Esophagus squamous epithelium (tissue), 5 donors: ENCODE measurements around the gene CRADD. TPM values are rescaled to one million over a fixed set of nuclear protein-coding genes. Genes with fewer than 3 reads are reported as not detected.
A peak's percentile ranks its signal among the peaks of the same experiment; 100 is the strongest.

Experiments
- DNase-seq: peaks from one replicate; lab custom pipeline; 2025; lab: John Stamatoyannopoulos, UW
- H3K27ac ChIP-seq, 4 donors: fragments of 200-600 bp; sonication (generic); one replicate each; pipeline ENCODE4 v1.5.1; 2016 to 2019; ENCODE audit warnings: mild to moderate bottlenecking in 1 of 4
- H3K27me3 ChIP-seq, 4 donors: fragments of 200-600 bp; sonication (generic); 1 replicate in 3 of 4; 2 replicates in 1 of 4; pipeline versions ENCODE4 v1.5.1 to v1.6.0; 2017 to 2021; ENCODE audit warnings: antibody characterized with exemption in 1 of 4
- H3K36me3 ChIP-seq, 3 donors: fragments of 200-600 bp; sonication (generic); one replicate each; pipeline ENCODE4 v1.5.1; 2016 to 2019
- H3K4me1 ChIP-seq, 3 donors: fragments of 200-600 bp; sonication (generic); one replicate each; pipeline ENCODE4 v1.5.1; 2017 to 2019
- H3K4me3 ChIP-seq, 4 donors: fragments of 200-600 bp; sonication (generic); 1 replicate in 3 of 4; 2 replicates in 1 of 4; pipeline ENCODE4 v1.5.1; 2016 to 2019; ENCODE audit warnings: mild to moderate bottlenecking in 2 of 4, moderate library complexity in 1 of 4
- H3K9me3 ChIP-seq, 3 donors: fragments of 200-600 bp; sonication (generic); one replicate each; pipeline ENCODE4 v1.5.1; 2016 to 2019
- CTCF ChIP-seq, 6 experiments: fragments of 450-650 bp in 4 of 6; fragments of 200-600 bp in 2 of 6; sonication (generic) in 2 of 6; IDR thresholded peaks; one replicate each; pipeline ENCODE4 v1.5.1; 2016 to 2019; ENCODE audit warnings: antibody characterized with exemption in 6 of 6, mild to moderate bottlenecking in 4 of 6, moderate library complexity in 4 of 6
- POLR2A ChIP-seq, 4 donors: fragments of 450-650 bp; IDR thresholded peaks; one replicate each; pipeline ENCODE4 v1.6.1; 2017; ENCODE audit warnings: antibody characterized with exemption in 4 of 4, mild to moderate bottlenecking in 4 of 4, moderate library complexity in 3 of 4
- WGBS, 2 donors: methylation state at CpG; one replicate each; pipeline ENCODE4 v1.1.5; 2018; 5-methylcytosine and 5-hydroxymethylcytosine counted together
- intact Hi-C: fragments of 100-400 bp; cut with DNase I; formaldehyde crosslinking; loops from one replicate; pipeline ENCODE4 v1.15.0; 2022
- total RNA-seq, 4 donors: library from RNA; depleted of rRNA; stranded (reverse); fragments of >200 nt; gene quantifications; one replicate each; pipeline ENCODE4 v1.1.0, GENCODE V29; 2016
- donor health status: DM: yes; HTN: yes; CAD: no.

Gene CRADD
- total RNA-seq, 4 donors from 2014 or later, result 20.2 to 22.9 (median 21.7) TPM

- H3K4me3 ChIP-seq, result no peak overlapping the region
- no peak for DNase-seq
- TF ChIP-seq POLR2A (IDR thresholded peaks at IDR 0.05) (no peak), CTCF (IDR thresholded peaks at IDR 0.05) (no peak)
- H3K4me1 ChIP-seq, result peaks cover 14 to 65% (median 27%) of the 10 kb centered on the region in 3 donors
- 37 to 48% methylated on average over 4 to 9 of the region's 9 CpGs for WGBS, 2 donors
- intact Hi-C loops, result no loop called here
- no peaks in the 10 kb centered on the region for H3K9me3 ChIP-seq
- H3K36me3 ChIP-seq, result no peaks in the 10 kb centered on the region
- no peaks in the 10 kb centered on the region for H3K27me3 ChIP-seq
- H3K27ac ChIP-seq, result peak overlapping the region; percentile 40 to 85 (median 84)
Measured at GRCh38 chr12:93818488-93819049, 141.4 kb downstream of the CRADD start.

- H3K36me3 ChIP-seq, result no peaks in the 10 kb centered on the region
- intact Hi-C loops, result no loop called here
- no peak overlapping the region for H3K4me3 ChIP-seq
- H3K9me3 ChIP-seq, result no peaks in the 10 kb centered on the region
- TF ChIP-seq CTCF (IDR thresholded peaks at IDR 0.05), result no peak
- TF ChIP-seq POLR2A (IDR thresholded peaks at IDR 0.05), result no peak
- H3K4me1 ChIP-seq, result peaks cover 14 to 65% (median 25%) of the 10 kb centered on the region in 3 donors
- no peaks in the 10 kb centered on the region for H3K27me3 ChIP-seq
- no peak for DNase-seq
- H3K27ac ChIP-seq, result peak overlapping the region; percentile 40 to 85 (median 84)
- 20 to 43% methylated on average over 3 to 4 of the region's 4 CpGs for WGBS, 2 donors
Measured at GRCh38 chr12:93819050-93819491, 141.9 kb downstream of the CRADD start.

GRCh38 chr12:93823616-93824391 lies 146.6 kb downstream of the CRADD start:
- no peak for DNase-seq
- 75 to 78% methylated on average over 8 of the region's 8 CpGs for WGBS, 2 donors

GRCh38 chr12:93824514-93825500 lies 147.6 kb downstream of the CRADD start:
- Histone ChIP-seq H3K4me1 (peaks cover 0 to 54% (median 11%) of the 10 kb centered on the region in 3 donors), H3K9me3 (no peaks in the 10 kb centered on the region), H3K27me3 (no peaks in the 10 kb centered on the region), H3K27ac (peak overlapping the region in 3 of 4 donors; percentile 31 to 49 (median 46)), H3K4me3 (no peak overlapping the region), H3K36me3 (no peaks in the 10 kb centered on the region)
- TF ChIP-seq POLR2A (IDR thresholded peaks at IDR 0.05) (no peak), CTCF (IDR thresholded peaks at IDR 0.05) (no peak)
- no peak for DNase-seq
- intact Hi-C loops, result no loop called here
- WGBS, 2 donors, result 72 to 86% methylated on average over 11 of the region's 11 CpGs

More at GRCh38 chr12:93823616-93824391, 146.6 kb downstream of the CRADD start:
- no peaks in the 10 kb centered on the region for H3K27me3 ChIP-seq
- TF ChIP-seq POLR2A (IDR thresholded peaks at IDR 0.05) (no peak), CTCF (IDR thresholded peaks at IDR 0.05) (no peak)
- H3K4me3 ChIP-seq, result no peak overlapping the region
- H3K36me3 ChIP-seq, result no peaks in the 10 kb centered on the region
- peak overlapping the region in 2 of 4 donors; percentile 43 to 45 for H3K27ac ChIP-seq
- intact Hi-C loops, result no loop called here
- peaks cover 7 to 64% (median 18%) of the 10 kb centered on the region in 3 donors for H3K4me1 ChIP-seq
- no peaks in the 10 kb centered on the region for H3K9me3 ChIP-seq
